KOPT-K1 (cell line): ENCODE results near the gene ANKRD33.

Experiments
- H3K27ac ChIP-seq: fragments of 200-600 bp; sonication (generic); 2 replicates; pipeline ENCODE4 v1.5.1; 2016; ENCODE audit warnings: antibody characterized with exemption, mild to moderate bottlenecking, low read depth, low read length; ENCODE audit not compliant: poor library complexity, severe bottlenecking
- H3K36me3 ChIP-seq: fragments of 200-600 bp; sonication (generic); 2 replicates; pipeline ENCODE4 v1.5.1; 2017; ENCODE audit warnings: antibody characterized with exemption, mild to moderate bottlenecking, low read length, moderate library complexity; ENCODE audit not compliant: insufficient read depth
- H3K9me3 ChIP-seq: fragments of 200-600 bp; sonication (generic); 2 replicates; pipeline ENCODE4 v1.5.1; 2017; ENCODE audit warnings: antibody characterized with exemption, low read length, mild to moderate bottlenecking; ENCODE audit not compliant: insufficient read depth, poor library complexity, severe bottlenecking

The ANKRD33 gene

GRCh38 chr12:51898937-51899336, 11.0 kb downstream of the ANKRD33 start:
- no peaks in the 10 kb centered on the region for H3K36me3 ChIP-seq
- H3K27ac ChIP-seq: no peak overlapping the region
- no peaks in the 10 kb centered on the region for H3K9me3 ChIP-seq

GRCh38 chr12:51900323-51900889, 12.5 kb downstream of the ANKRD33 start:
- Histone ChIP-seq H3K36me3 (no peaks in the 10 kb centered on the region), H3K27ac (no peak overlapping the region), H3K9me3 (no peaks in the 10 kb centered on the region)

DNA sequence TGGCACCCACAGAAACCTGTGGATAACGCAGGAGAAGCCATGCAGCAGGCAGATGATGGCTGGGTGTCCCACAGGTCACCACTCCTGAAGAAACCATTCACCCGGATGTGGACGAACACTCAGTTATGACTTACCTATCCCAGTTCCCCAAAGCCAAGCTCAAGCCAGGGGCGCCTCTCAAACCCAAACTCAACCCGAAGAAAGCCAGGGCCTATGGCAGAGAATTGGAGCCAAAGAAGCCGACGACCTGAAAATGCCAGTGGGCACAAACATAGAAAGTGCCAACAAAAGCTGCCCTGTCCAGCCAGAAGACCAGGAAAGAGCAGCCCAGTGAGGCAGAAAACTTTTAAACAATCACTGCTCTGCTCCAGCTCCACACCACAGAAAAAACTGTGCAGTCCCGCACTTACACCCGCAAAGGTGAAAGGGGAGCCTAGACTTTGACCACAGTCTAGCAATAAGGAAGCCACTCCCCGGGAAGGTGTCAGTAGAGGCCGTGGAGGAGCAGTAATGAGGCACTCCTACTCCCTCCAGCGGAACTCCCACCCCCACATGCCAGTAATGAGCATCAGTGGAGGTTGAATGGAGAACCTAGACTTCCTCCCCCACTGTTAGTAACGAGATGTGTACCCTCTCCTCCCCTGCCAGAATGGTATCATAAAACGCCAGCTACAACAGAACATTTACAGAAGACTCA, 13.4 kb downstream of the ANKRD33 start:
- H3K9me3 ChIP-seq: no peaks in the 10 kb centered on the region
- H3K36me3 ChIP-seq: no peaks in the 10 kb centered on the region
- H3K27ac ChIP-seq: no peak overlapping the region

- Histone ChIP-seq H3K36me3 (no peaks in the 10 kb centered on the region), H3K9me3 (no peaks in the 10 kb centered on the region), H3K27ac (no peak overlapping the region)
Observed at GRCh38 chr12:51901881-51902280, 14.0 kb downstream of the ANKRD33 start.

- Histone ChIP-seq H3K36me3 (no peaks in the 10 kb centered on the region), H3K27ac (no peak overlapping the region), H3K9me3 (no peaks in the 10 kb centered on the region)
Observed at GRCh38 chr12:51904951-51905470, 17.1 kb downstream of the ANKRD33 start.

DNA sequence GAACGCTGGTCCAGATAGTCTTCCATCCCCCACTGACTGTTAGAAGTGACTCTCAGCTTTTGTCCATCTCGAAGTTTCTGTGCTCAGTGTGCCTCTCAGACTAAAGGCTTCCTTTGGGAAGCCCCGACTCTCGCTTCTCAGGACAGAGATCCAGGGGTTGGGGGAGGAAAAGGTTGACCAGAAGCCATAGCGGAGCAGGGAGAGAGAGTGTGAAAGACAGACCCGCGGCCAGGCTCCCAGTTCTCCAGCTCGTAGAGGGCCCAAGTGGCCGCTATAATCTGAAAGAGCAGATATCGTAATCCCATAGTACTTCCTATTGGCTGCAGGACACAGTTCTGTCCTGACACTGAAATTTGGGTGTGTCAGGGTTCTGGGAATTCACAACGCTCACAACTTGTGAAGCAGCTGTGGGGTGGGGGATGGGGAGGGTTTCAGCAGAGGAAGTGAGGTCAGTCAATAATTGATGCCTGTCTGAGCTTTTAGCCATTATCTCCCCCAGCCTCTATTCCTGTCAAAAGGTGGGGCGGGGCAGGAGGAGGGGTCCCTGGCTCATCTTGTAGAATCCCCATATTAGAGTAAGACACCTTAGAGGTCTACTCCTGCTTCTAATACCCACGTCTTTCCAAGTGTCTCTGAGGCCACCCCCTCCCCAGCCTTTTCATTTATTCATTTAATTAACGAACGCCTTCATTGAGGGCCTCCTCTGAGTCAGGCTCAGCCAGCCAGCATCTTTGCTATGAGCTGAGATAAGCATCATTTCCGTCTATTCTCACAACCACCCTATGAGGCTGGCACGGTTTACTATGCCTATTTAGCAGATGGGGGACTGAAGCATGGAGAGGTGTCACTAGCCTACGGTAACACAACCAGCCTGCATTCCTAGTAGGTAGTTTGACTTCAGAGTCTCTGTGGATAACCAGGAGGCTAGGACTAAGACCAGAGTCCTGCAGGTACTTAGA, 17.8 kb downstream of the ANKRD33 start:
- Histone ChIP-seq H3K9me3 (no peaks in the 10 kb centered on the region), H3K36me3 (no peaks in the 10 kb centered on the region), H3K27ac (no peak overlapping the region)

- Histone ChIP-seq H3K9me3 (no peaks in the 10 kb centered on the region), H3K27ac (no peak overlapping the region), H3K36me3 (no peaks in the 10 kb centered on the region)
Observed at GRCh38 chr12:51906430-51907082, 18.7 kb downstream of the ANKRD33 start.

DNA sequence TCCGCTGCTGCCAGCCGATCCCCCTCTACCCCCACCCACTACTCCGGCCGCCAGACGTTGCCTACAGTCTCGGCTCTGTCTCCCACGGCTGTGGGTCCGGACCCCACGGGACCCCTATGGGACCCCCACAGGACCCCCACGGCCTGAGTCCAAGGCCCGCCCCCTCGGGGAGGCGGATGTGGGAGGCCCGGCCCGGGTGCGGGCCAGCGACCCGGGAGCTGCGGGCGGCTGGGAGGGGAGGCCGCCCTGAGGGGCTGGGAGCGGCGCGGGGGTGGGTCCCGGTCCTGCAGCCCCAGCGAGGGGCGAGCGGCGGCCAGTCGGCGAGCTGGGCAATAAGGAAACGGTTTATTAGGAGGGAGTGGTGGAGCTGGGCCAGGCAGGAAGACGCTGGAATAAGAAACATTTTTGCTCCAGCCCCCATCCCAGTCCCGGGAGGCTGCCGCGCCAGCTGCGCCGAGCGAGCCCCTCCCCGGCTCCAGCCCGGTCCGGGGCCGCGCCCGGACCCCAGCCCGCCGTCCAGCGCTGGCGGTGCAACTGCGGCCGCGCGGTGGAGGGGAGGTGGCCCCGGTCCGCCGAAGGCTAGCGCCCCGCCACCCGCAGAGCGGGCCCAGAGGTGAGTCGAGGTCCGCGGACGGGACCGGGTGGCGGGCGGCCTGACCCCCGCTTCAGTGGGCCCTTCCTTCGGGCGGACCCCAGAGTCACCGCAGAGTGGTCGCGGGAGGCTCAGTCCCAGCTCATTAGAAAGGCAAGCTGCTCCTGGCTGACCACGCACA, 19.4 kb downstream of the ANKRD33 start, which contains the start of gene ACVRL1:
Gene ACVRL1 (plus strand): TSS at position 422 of the 773 bp plus-strand sequence. CDS start 4,971 bp downstream, outside the sequence.
- Histone ChIP-seq H3K9me3 (no peaks in the 10 kb centered on the region), H3K36me3 (no peaks in the 10 kb centered on the region), H3K27ac (no peak within 1 kb of the TSS)

DNA sequence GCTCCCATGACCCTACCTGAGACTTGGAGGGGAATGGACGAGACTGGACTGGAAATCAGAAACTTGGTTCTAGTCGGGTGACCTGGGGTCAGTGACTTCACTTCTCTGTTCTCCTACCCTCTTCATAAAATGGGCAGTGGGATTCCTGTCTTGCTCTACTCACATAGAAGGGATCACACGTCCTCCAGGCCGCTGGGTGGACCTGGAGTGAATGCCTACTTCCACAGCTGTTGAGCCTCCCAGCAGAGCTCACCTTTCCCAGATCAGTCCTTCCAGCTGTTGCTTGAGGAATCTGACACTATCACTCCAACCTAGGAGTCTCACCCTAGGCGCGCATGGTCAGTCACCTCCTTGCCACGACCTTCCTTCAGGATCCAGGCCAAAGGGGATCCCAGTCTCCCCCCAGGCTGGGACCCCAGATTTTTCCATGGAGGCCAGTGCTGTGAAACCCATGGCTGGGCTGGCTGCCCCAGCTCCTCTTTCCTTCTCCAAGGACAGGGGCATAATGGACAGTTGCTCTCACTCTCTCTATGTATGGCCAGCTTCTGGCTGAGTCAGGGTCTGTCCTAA, 20.0 kb downstream of the ANKRD33 start:
- no peak overlapping the region for H3K27ac ChIP-seq
- H3K36me3 ChIP-seq: no peaks in the 10 kb centered on the region
- no peaks in the 10 kb centered on the region for H3K9me3 ChIP-seq

- Histone ChIP-seq H3K9me3 (no peaks in the 10 kb centered on the region), H3K27ac (no peak overlapping the region)
Observed at GRCh38 chr12:51908876-51909592, 21.1 kb downstream of the ANKRD33 start.

GRCh38 chr12:51910168-51910567, 22.3 kb downstream of the ANKRD33 start:
- Histone ChIP-seq H3K9me3 (no peaks in the 10 kb centered on the region), H3K36me3 (no peaks in the 10 kb centered on the region), H3K27ac (no peak overlapping the region)

More at GRCh38 chr12:51908876-51909592, 21.1 kb downstream of the ANKRD33 start:
- H3K36me3 ChIP-seq: no peaks in the 10 kb centered on the region

DNA sequence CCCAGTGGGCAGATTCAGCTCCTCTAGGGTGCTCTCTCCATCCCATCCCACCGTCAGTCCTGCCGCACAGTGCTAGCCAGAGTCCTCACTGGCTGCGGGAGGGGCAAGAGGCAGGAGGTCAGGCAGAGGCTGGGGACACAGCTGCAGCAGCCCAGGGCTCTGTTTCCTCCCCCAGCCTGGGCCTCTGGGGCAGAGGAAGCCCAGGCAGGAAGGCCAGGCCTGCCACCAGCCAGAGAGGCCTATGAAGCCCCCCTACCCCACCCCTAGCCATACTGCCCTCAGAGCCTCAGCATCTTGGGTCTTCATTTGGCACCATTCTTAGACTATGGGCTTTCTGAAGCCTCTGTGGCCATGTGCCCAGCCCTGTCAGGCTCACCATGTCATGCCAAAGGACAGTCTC, 22.8 kb downstream of the ANKRD33 start:
- H3K36me3 ChIP-seq: no peaks in the 10 kb centered on the region
- H3K27ac ChIP-seq: no peak overlapping the region
- no peaks in the 10 kb centered on the region for H3K9me3 ChIP-seq

GRCh38 chr12:51911307-51911706, 23.4 kb downstream of the ANKRD33 start:
- H3K27ac ChIP-seq: no peak overlapping the region
- H3K36me3 ChIP-seq: no peaks in the 10 kb centered on the region
- H3K9me3 ChIP-seq: no peaks in the 10 kb centered on the region
